Astrocyte (in vitro differentiated cells and primary cell): ENCODE data around the gene VPS11. TPM values are rescaled to one million over a fixed set of nuclear protein-coding genes. Genes with fewer than 3 reads are reported as not detected.
A peak's percentile ranks its signal among the peaks of the same experiment; 100 is the strongest.

ENCODE experiments used
- DNase-seq: peaks from one replicate; pipeline ENCODE4 v3.0.0-alpha.2; 2010; ENCODE audit warnings: low read depth
- FAIRE-seq: peaks from 2 replicates; lab custom pipeline; 2011; peaks lifted over from hg19 to GRCh38; lab: Jason Lieb, UNC
- H2AFZ ChIP-seq: 2 replicates; pipeline ENCODE4 v1.6.0; 2012; ENCODE audit warnings: low read depth, low read length, inconsistent platforms
- H3K27ac ChIP-seq: 2 replicates; pipeline ENCODE4 v1.5.1; 2011; ENCODE audit warnings: low read depth, low read length, inconsistent platforms
- H3K27me3 ChIP-seq: 2 replicates; pipeline ENCODE4 v1.6.0; 2011; ENCODE audit warnings: low read length, inconsistent platforms; ENCODE audit not compliant: insufficient read depth
- H3K36me3 ChIP-seq: 2 replicates; pipeline ENCODE4 v1.5.1; 2011; ENCODE audit warnings: low read length, inconsistent platforms; ENCODE audit not compliant: insufficient read depth
- H3K4me1 ChIP-seq: 2 replicates; pipeline ENCODE4 v1.5.1; 2011; ENCODE audit warnings: low read length, inconsistent platforms; ENCODE audit not compliant: insufficient read depth
- H3K4me2 ChIP-seq: 2 replicates; pipeline ENCODE4 v1.6.0; 2012; ENCODE audit warnings: low read length, inconsistent platforms
- H3K4me3 ChIP-seq: 2 replicates; pipeline ENCODE4 v1.5.1; 2011; ENCODE audit warnings: low read depth, mild to moderate bottlenecking, low read length, inconsistent platforms; ENCODE audit not compliant: insufficient read depth
- H3K79me2 ChIP-seq: 2 replicates; pipeline ENCODE4 v1.6.0; 2012; ENCODE audit warnings: mild to moderate bottlenecking, low read length, inconsistent platforms; ENCODE audit not compliant: insufficient read depth
- H3K9ac ChIP-seq: 2 replicates; pipeline ENCODE4 v1.6.0; 2012; ENCODE audit warnings: mild to moderate bottlenecking, low read length, inconsistent platforms
- H3K9me3 ChIP-seq: 2 replicates; pipeline ENCODE4 v1.5.1; 2012; ENCODE audit warnings: low read depth, mild to moderate bottlenecking, low read length, inconsistent platforms; ENCODE audit not compliant: insufficient read depth
- H4K20me1 ChIP-seq: 2 replicates; pipeline ENCODE4 v1.6.0; 2012; ENCODE audit warnings: low read length, inconsistent platforms; ENCODE audit not compliant: insufficient read depth
- H3K27ac Mint-ChIP-seq: one replicate; pipeline ENCODE4 v1.8.0; 2021; ENCODE audit warnings: mild to moderate bottlenecking, mixed read lengths; ENCODE audit not compliant: unreplicated experiment
- H3K27me3 Mint-ChIP-seq: one replicate; pipeline ENCODE4 v1.8.0; 2021; ENCODE audit warnings: low read depth, mixed read lengths; ENCODE audit not compliant: unreplicated experiment
- H3K36me3 Mint-ChIP-seq: one replicate; pipeline ENCODE4 v1.8.0; 2021; ENCODE audit warnings: low read depth, mixed read lengths; ENCODE audit not compliant: unreplicated experiment
- H3K4me1 Mint-ChIP-seq: one replicate; pipeline ENCODE4 v1.8.0; 2021; ENCODE audit warnings: low read depth, mixed read lengths; ENCODE audit not compliant: unreplicated experiment
- H3K4me3 Mint-ChIP-seq: one replicate; pipeline ENCODE4 v1.8.0; 2021; ENCODE audit warnings: mild to moderate bottlenecking, moderate library complexity, mixed read lengths; ENCODE audit not compliant: unreplicated experiment
- H3K9me3 Mint-ChIP-seq: one replicate; pipeline ENCODE4 v1.8.0; 2021; ENCODE audit warnings: mild to moderate bottlenecking, mixed read lengths; ENCODE audit not compliant: unreplicated experiment
- CTCF ChIP-seq: IDR thresholded peaks from 2 replicates; pipeline ENCODE4 v1.5.1; 2011; ENCODE audit warnings: low read depth, mild to moderate bottlenecking, inconsistent platforms, low read length, moderate library complexity; ENCODE audit not compliant: insufficient read depth
- EZH2 ChIP-seq: IDR thresholded peaks from 2 replicates; pipeline ENCODE4 v1.6.1; 2012; ENCODE audit warnings: mild to moderate bottlenecking, low read length, inconsistent platforms; ENCODE audit not compliant: insufficient read depth
- total RNA-seq: library from RNA; stranded (reverse); gene quantifications from 2 replicates; pipeline ENCODE4 v1.2.1, GENCODE V29; 2021

VPS11 gene
- total RNA-seq, 1 donor from 2014 or later: 24.0 TPM

GRCh38 chr11:119106564-119107537, 39.2 kb downstream of the VPS11 start, which contains the start of gene C2CD2L:
TSS of gene C2CD2L (plus strand) at chr11:119107344. CDS start at chr11:119107742, 398 bp downstream.
- Histone ChIP-seq H3K4me3 (peak within 1 kb of the TSS; percentile 67), H3K4me1 (peaks cover 19% of the 10 kb centered on the region), H3K27ac (peak within 1 kb of the TSS; percentile 78), H4K20me1 (peaks cover 21% of the 10 kb centered on the region), H3K9me3 (no peaks in the 10 kb centered on the region), H3K4me2 (peak within 1 kb of the TSS; percentile 96), H2AFZ (peak within 1 kb of the TSS; percentile 87), H3K9ac (peak within 1 kb of the TSS; percentile 86), H3K79me2 (peaks cover 27% of the 10 kb centered on the region), H3K36me3 (peaks cover 10% of the 10 kb centered on the region), H3K27me3 (no peaks in the 10 kb centered on the region)
- Mint-ChIP-seq H3K4me1 (peaks cover 18% of the 10 kb centered on the region), H3K27me3 (no peaks in the 10 kb centered on the region), H3K27ac (peak within 1 kb of the TSS; percentile 78), H3K9me3 (no peaks in the 10 kb centered on the region), H3K4me3 (peak within 1 kb of the TSS; percentile 86), H3K36me3 (peaks cover 8% of the 10 kb centered on the region)
- FAIRE-seq: no peak
- TF ChIP-seq EZH2 (no peak), CTCF (no peak)
- peak; percentile 76 for DNase-seq

GRCh38 chr11:119107538-119108145, 40.0 kb downstream of the VPS11 start:
- no peaks in the 10 kb centered on the region for H3K9me3 ChIP-seq
- TF ChIP-seq CTCF (no peak), EZH2 (no peak)
- H3K4me3 ChIP-seq: peak overlapping the region; percentile 67
- FAIRE-seq: no peak
- H3K9ac ChIP-seq: peak overlapping the region; percentile 86
- H3K27me3 ChIP-seq: no peaks in the 10 kb centered on the region
- Mint-ChIP-seq H3K4me3 (peak overlapping the region; percentile 86), H3K27me3 (no peaks in the 10 kb centered on the region), H3K27ac (no peak overlapping the region), H3K36me3 (peaks cover 8% of the 10 kb centered on the region), H3K4me1 (peaks cover 18% of the 10 kb centered on the region), H3K9me3 (no peaks in the 10 kb centered on the region)
- peak overlapping the region; percentile 77 for H2AFZ ChIP-seq
- H3K4me1 ChIP-seq: peaks cover 19% of the 10 kb centered on the region
- no peak for DNase-seq
- H3K27ac ChIP-seq: peak overlapping the region; percentile 39
- peaks cover 21% of the 10 kb centered on the region for H4K20me1 ChIP-seq
- peaks cover 27% of the 10 kb centered on the region for H3K79me2 ChIP-seq
- peak overlapping the region; percentile 96 for H3K4me2 ChIP-seq
- H3K36me3 ChIP-seq: peaks cover 14% of the 10 kb centered on the region
